Left ventricle myocardium inferior (tissue), 1 donor: ENCODE measurements around the gene CYTL1. TPM values are rescaled to one million over a fixed set of nuclear protein-coding genes. Genes with fewer than 3 reads are reported as not detected.

ENCODE experiments used
- DNase-seq: peaks from one replicate; pipeline ENCODE4 v3.0.0-alpha.2; 2020
- H3K27ac ChIP-seq: fragments of 200-600 bp; replicated peaks from 2 replicates; pipeline ENCODE4 v1.8.0; 2021
- H3K27me3 ChIP-seq: fragments of 200-600 bp; 2 replicates; pipeline ENCODE4 v1.8.0; 2021; ENCODE audit warnings: low read depth
- H3K36me3 ChIP-seq: fragments of 200-600 bp; 2 replicates; pipeline ENCODE4 v1.8.0; 2021
- H3K4me1 ChIP-seq: fragments of 200-600 bp; 2 replicates; pipeline ENCODE4 v1.8.0; 2021
- H3K4me3 ChIP-seq: fragments of 200-600 bp; 2 replicates; pipeline ENCODE4 v1.8.0; 2021; ENCODE audit warnings: mild to moderate bottlenecking, moderate library complexity
- H3K9me3 ChIP-seq: fragments of 200-600 bp; replicated peaks from 2 replicates; pipeline ENCODE4 v1.8.0; 2021
- CTCF ChIP-seq: fragments of 200-600 bp; IDR thresholded peaks from 2 replicates; pipeline ENCODE4 v1.8.0; 2021; ENCODE audit warnings: antibody characterized with exemption, mild to moderate bottlenecking, borderline replicate concordance
- intact Hi-C: fragments of 100-400 bp; cut with micrococcal nuclease; formaldehyde crosslinking; loops from one replicate; pipeline ENCODE4 v1.11.0; 2022
- total RNA-seq: library from RNA; stranded (reverse); fragmentation: NEBNext Ultra II Directional; extraction: Animal tissue kit (Norgen Biotek cat#: 25700); gene quantifications from one replicate; pipeline ENCODE4 v1.2.1, GENCODE V29; 2021
- donor health status: DM: no; HTN: yes; CAD: no; lungs with severe emphysema.

CYTL1 gene
- total RNA-seq, 1 donor from 2014 or later, result 0.47 TPM

- H3K4me1 ChIP-seq, result peaks cover 9% of the 10 kb centered on the region
- intact Hi-C loops, result no loop called here
- TF ChIP-seq CTCF, result no peak
- H3K4me3 ChIP-seq, result no peak overlapping the region
- H3K27ac ChIP-seq, result no peak overlapping the region
- DNase-seq, result no peak
- H3K9me3 ChIP-seq, result no peaks in the 10 kb centered on the region
- peaks cover 32% of the 10 kb centered on the region for H3K27me3 ChIP-seq
- H3K36me3 ChIP-seq, result no peaks in the 10 kb centered on the region
Observed at GRCh38 chr4:4992833-4993232, 26.4 kb downstream of the CYTL1 start.

- Histone ChIP-seq H3K36me3 (no peaks in the 10 kb centered on the region), H3K27me3 (peaks cover 37% of the 10 kb centered on the region), H3K4me3 (no peak overlapping the region), H3K4me1 (peaks cover 9% of the 10 kb centered on the region), H3K27ac (peak overlapping the region; percentile 57), H3K9me3 (no peaks in the 10 kb centered on the region)
- intact Hi-C loops, result no loop called here
- no peak for DNase-seq
- no peak for TF ChIP-seq CTCF
Observed at GRCh38 chr4:4991541-4992099, 27.6 kb downstream of the CYTL1 start.

DNA sequence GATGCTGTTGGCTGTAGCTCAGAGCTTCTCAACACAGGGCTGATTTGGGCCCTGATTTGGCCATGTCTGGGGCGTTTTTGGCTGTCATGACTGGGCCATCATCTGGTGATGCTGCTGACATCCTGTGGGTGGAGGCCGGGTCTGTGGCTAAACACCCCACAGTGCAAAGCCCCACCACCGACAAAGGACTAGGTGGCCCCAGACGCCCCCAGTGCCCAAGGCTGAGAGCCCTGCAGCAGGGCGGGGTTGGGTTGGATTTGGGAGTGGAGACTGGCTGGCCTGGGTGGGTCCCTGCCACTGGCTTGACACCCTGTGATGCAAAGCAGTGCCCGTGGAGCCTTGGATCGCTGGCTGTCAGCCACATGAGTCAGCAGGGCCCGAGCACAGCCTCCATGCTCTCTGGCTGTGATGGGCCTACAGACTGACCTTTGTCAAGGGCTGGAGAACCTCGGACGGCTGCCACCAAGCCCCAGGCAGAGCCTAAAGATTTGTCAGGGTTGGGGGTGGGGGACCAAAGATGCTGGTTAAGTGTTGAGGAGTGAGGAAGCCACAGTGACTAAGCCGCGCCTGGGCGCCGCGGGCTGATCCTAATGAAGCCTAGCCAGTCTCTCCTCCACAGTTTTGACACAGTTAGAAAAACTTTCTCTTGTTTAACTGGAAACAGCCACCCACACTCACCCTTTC, 28.3 kb downstream of the CYTL1 start:
- no peak overlapping the region for H3K4me3 ChIP-seq
- peaks cover 34% of the 10 kb centered on the region for H3K27me3 ChIP-seq
- H3K27ac ChIP-seq, result peak overlapping the region; percentile 57
- no peaks in the 10 kb centered on the region for H3K36me3 ChIP-seq
- H3K9me3 ChIP-seq, result no peaks in the 10 kb centered on the region
- intact Hi-C loops, result no loop called here
- TF ChIP-seq CTCF, result no peak
- peak; percentile 72 for DNase-seq
- peaks cover 9% of the 10 kb centered on the region for H3K4me1 ChIP-seq

- H3K4me1 ChIP-seq, result peaks cover 9% of the 10 kb centered on the region
- H3K9me3 ChIP-seq, result no peaks in the 10 kb centered on the region
- peak overlapping the region; percentile 57 for H3K27ac ChIP-seq
- intact Hi-C loops, result no loop called here
- H3K4me3 ChIP-seq, result no peak overlapping the region
- no peak for DNase-seq
- no peak for TF ChIP-seq CTCF
- H3K27me3 ChIP-seq, result peaks cover 27% of the 10 kb centered on the region
- no peaks in the 10 kb centered on the region for H3K36me3 ChIP-seq
Observed at GRCh38 chr4:4990329-4990728, 28.9 kb downstream of the CYTL1 start.

DNA sequence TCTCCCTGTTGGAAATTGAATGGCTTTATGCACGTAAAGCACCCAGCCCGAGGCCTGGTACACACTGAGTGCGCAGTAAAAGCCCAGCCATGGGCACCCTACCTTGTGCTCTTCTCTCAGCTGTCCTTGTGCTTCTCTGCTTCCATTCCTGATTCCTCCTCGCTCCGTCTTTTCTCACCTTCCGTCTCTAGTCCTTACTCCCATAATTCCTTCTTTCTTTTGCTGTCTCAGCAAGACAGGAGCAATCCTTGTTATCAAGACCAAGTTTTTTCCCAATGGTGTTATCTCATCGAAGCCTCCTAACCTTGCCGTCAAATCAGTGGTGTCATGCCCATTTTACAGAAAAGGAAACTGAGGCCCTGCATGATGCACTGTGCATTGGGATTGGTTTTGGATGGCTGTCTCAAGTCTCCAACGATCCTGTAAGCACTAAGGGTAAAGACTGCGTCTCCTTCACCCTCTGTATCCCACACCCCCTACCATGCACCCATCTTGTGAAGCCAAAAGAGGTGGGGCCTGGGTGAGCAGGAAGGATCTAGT, 30.1 kb downstream of the CYTL1 start:
- H3K4me1 ChIP-seq, result peaks cover 9% of the 10 kb centered on the region
- DNase-seq, result no peak
- no peak overlapping the region for H3K4me3 ChIP-seq
- no peak overlapping the region for H3K27ac ChIP-seq
- H3K27me3 ChIP-seq, result peaks cover 17% of the 10 kb centered on the region
- H3K36me3 ChIP-seq, result no peaks in the 10 kb centered on the region
- H3K9me3 ChIP-seq, result no peaks in the 10 kb centered on the region
- intact Hi-C loops, result no loop called here
- no peak for TF ChIP-seq CTCF
